Measurements from ENCODE around the gene PTTG1IP2. TPM values are rescaled to one million over a fixed set of nuclear protein-coding genes. Genes with fewer than 3 reads are reported as not detected.

Gene PTTG1IP2
- total and polyA plus RNA-seq, 4 donors: 2.0 TPM; not detected in 3

DNA sequence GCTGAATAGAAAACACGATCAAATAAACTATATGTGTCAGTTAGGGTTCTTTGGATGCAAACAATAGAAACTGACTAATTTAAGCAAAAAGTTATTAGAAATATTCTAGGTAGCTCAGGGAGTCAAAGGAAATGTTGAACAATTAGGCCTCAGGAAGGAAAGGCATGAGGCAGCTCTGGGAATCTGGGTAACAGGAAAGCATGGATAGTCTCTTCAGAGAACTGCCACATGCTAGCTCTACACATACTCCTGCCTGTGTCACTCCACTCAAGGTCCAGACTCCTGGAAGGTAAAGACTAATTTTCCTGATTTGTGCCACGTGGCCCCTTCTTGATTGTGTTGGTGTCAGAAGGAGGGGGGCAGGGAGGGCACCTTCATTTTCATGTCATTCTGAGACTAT, 23.8 kb upstream of the PTTG1IP2 start:
- 74% methylated on average over 2 of the region's 2 CpGs for WGBS

DNA sequence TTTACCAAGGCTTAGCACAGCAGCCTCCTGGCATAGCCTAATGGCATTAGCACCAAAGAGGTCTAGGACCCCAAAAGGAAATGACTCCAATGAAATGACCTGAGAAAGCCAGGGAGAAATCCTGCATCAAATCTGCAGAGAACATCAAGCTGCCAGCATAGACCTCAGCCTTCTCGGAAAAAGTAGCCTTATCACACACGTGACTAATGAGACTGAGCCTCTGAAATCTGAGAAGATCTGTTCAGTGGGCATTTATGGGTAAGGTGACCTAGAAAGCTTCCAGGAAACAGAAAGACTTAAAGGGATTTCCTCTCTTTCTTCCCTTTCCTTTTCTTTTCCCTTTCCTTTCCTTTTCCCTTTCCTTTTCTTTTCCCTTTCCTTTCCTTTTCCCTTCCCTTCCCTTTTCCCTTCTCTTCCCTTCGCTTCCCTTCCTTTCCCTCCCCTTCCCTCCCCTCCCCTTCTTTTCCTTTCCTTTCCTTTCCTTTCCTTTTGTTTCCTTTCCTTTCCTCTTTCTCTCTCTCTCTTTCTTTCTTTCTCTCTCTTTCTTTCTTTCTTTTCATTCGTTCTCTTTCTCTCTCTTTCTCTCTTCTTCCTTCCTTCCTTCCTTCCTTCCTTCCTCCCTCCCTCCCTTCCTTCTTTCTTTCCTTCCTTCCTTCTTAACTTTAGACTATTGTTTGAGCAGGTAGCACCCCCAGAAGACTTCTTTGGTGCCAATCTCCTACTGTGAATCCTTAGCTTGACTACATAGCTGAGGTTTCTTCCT, 23.1 kb upstream of the PTTG1IP2 start:
- TF ChIP-seq FOXA2 (IDR thresholded peaks at IDR 0.05): no peak
- no peak for TF ChIP-seq SP1 (IDR thresholded peaks at IDR 0.05)
- TF ChIP-seq, protein P1, sequence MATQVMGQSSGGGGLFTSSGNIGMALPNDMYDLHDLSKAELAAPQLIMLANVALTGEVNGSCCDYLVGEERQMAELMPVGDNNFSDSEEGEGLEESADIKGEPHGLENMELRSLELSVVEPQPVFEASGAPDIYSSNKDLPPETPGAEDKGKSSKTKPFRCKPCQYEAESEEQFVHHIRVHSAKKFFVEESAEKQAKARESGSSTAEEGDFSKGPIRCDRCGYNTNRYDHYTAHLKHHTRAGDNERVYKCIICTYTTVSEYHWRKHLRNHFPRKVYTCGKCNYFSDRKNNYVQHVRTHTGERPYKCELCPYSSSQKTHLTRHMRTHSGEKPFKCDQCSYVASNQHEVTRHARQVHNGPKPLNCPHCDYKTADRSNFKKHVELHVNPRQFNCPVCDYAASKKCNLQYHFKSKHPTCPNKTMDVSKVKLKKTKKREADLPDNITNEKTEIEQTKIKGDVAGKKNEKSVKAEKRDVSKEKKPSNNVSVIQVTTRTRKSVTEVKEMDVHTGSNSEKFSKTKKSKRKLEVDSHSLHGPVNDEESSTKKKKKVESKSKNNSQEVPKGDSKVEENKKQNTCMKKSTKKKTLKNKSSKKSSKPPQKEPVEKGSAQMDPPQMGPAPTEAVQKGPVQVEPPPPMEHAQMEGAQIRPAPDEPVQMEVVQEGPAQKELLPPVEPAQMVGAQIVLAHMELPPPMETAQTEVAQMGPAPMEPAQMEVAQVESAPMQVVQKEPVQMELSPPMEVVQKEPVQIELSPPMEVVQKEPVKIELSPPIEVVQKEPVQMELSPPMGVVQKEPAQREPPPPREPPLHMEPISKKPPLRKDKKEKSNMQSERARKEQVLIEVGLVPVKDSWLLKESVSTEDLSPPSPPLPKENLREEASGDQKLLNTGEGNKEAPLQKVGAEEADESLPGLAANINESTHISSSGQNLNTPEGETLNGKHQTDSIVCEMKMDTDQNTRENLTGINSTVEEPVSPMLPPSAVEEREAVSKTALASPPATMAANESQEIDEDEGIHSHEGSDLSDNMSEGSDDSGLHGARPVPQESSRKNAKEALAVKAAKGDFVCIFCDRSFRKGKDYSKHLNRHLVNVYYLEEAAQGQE (IDR thresholded peaks at IDR 0.05): no peak
- TF ChIP-seq, protein P2, sequence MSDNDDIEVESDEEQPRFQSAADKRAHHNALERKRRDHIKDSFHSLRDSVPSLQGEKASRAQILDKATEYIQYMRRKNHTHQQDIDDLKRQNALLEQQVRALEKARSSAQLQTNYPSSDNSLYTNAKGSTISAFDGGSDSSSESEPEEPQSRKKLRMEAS (IDR thresholded peaks at IDR 0.05): no peak
- TF ChIP-seq HNF4G (IDR thresholded peaks at IDR 0.05): no peak
- TF ChIP-seq, protein P3, sequence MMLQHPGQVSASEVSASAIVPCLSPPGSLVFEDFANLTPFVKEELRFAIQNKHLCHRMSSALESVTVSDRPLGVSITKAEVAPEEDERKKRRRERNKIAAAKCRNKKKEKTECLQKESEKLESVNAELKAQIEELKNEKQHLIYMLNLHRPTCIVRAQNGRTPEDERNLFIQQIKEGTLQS (IDR thresholded peaks at IDR 0.05): no peak
- TF ChIP-seq, protein P4, sequence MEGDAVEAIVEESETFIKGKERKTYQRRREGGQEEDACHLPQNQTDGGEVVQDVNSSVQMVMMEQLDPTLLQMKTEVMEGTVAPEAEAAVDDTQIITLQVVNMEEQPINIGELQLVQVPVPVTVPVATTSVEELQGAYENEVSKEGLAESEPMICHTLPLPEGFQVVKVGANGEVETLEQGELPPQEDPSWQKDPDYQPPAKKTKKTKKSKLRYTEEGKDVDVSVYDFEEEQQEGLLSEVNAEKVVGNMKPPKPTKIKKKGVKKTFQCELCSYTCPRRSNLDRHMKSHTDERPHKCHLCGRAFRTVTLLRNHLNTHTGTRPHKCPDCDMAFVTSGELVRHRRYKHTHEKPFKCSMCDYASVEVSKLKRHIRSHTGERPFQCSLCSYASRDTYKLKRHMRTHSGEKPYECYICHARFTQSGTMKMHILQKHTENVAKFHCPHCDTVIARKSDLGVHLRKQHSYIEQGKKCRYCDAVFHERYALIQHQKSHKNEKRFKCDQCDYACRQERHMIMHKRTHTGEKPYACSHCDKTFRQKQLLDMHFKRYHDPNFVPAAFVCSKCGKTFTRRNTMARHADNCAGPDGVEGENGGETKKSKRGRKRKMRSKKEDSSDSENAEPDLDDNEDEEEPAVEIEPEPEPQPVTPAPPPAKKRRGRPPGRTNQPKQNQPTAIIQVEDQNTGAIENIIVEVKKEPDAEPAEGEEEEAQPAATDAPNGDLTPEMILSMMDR (IDR thresholded peaks at IDR 0.05; ENCODE audit: low read depth, low read length, missing input control): no peak
- Histone ChIP-seq H3K27ac (ENCODE audit: low read depth in 1 of 2, low read length in 2 of 2) (no peak overlapping the region), H3K36me3 (ENCODE audit: control insufficient read depth in 4 of 4, insufficient read depth in 3 of 4, low read depth in 1 of 4, low read length in 3 of 4) (no peaks in the 10 kb centered on the region), H3K27me3 (ENCODE audit: control insufficient read depth in 4 of 4, insufficient read depth in 4 of 4, low read length in 3 of 4) (no peaks in the 10 kb centered on the region), H3K9ac (ENCODE audit: low read depth in 1 of 2, low read length in 2 of 2) (no peak overlapping the region), H3K4me3 (ENCODE audit: low read depth in 1 of 3, low read length in 3 of 3) (no peak overlapping the region), H3K4me1 (ENCODE audit: control insufficient read depth in 4 of 4, insufficient read depth in 4 of 4, low read length in 3 of 4) (peaks cover 0 to 8% (median 3%) of the 10 kb centered on the region in 4 donors), H3K9me3 (ENCODE audit: control insufficient read depth in 4 of 4, low read length in 3 of 4) (no peaks in the 10 kb centered on the region)
- WGBS: 72% methylated on average over 4 of the region's 4 CpGs
- DNase-seq (ENCODE audit: low spot score): no peak

More for the DNA sequence above, 23.8 kb upstream of the PTTG1IP2 start:
- Histone ChIP-seq H3K27me3 (ENCODE audit: control insufficient read depth in 4 of 4, insufficient read depth in 4 of 4, low read length in 3 of 4) (no peaks in the 10 kb centered on the region), H3K4me3 (ENCODE audit: low read depth in 1 of 3, low read length in 3 of 3) (no peak overlapping the region), H3K4me1 (ENCODE audit: control insufficient read depth in 4 of 4, insufficient read depth in 4 of 4, low read length in 3 of 4) (peaks cover 0 to 2% (median under 1%) of the 10 kb centered on the region in 4 donors), H3K27ac (ENCODE audit: low read depth in 1 of 2, low read length in 2 of 2) (no peak overlapping the region), H3K9me3 (ENCODE audit: control insufficient read depth in 4 of 4, low read length in 3 of 4) (no peaks in the 10 kb centered on the region), H3K36me3 (ENCODE audit: control insufficient read depth in 4 of 4, insufficient read depth in 3 of 4, low read depth in 1 of 4, low read length in 3 of 4) (no peaks in the 10 kb centered on the region), H3K9ac (ENCODE audit: low read depth in 1 of 2, low read length in 2 of 2) (no peak overlapping the region)
- TF ChIP-seq, protein P4 (IDR thresholded peaks at IDR 0.05; ENCODE audit: low read depth, low read length, missing input control): no peak
- TF ChIP-seq TAF1 (conservative IDR thresholded peaks at IDR 0.05) (no peak), EGR1 (IDR thresholded peaks at IDR 0.05; ENCODE audit: low read depth in 2 of 2) (no peak), JUND (IDR thresholded peaks at IDR 0.05) (no peak), SP1 (IDR thresholded peaks at IDR 0.05) (no peak), FOXA1 (IDR thresholded peaks at IDR 0.05) (no peak), GABPA (IDR thresholded peaks at IDR 0.05 in 1 of 2, conservative IDR thresholded peaks at IDR 0.05 in 1 of 2) (no peak), RAD21 (IDR thresholded peaks at IDR 0.05) (no peak), RXRA (IDR thresholded peaks at IDR 0.05) (no peak), NR2F2 (IDR thresholded peaks at IDR 0.05) (no peak)
- TF ChIP-seq, protein P3 (IDR thresholded peaks at IDR 0.05): no peak
- TF ChIP-seq, protein P1 (IDR thresholded peaks at IDR 0.05): no peak
- DNase-seq (ENCODE audit: low spot score): no peak
